ENCODE data around the gene SAMMSON.

Gene SAMMSON

DNA sequence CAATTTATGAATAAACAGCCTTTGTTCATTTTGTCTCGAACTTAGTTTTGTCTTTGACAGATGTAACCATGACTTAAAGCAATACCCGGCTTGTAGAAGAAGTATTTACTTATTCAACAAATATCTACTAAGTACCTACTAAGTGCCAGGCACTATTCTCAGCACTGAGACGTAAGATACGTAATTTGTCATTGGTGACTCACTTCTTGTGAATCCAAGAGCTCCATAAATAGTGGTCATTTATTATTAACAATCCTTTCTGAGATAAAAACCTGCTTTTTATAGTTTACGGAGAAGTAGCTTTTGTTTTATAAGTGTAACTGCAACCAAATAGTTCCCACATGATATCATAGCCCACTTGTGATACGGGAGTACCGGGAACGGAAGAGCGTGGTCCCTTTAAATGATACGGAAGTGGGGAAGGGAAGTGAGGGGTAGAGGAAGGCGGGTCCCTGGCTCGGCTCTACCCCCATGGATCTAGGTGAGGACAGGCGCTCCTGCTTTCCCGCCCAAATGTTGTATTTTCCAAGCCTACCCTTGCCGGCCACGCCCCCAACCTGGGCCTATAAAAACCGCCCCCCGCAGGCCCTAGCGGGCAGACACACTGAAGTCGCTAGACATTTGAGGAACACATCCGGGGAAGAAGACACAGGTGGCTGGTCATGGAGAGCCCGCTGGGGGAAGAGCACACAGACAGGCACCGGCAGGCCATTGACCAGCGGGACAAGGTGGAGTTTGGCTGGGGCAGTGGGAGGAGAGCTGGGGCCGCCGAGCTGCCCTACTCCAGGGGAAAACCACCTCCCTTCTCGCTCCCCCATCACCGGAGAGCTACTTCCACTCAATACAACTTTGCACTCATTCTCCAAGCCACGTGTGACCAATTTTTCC, at the start of gene SAMMSON:
SAMMSON (plus strand) TSS at position 594 of the 888 bp plus-strand sequence.
- no peak for DNase-seq

DNA sequence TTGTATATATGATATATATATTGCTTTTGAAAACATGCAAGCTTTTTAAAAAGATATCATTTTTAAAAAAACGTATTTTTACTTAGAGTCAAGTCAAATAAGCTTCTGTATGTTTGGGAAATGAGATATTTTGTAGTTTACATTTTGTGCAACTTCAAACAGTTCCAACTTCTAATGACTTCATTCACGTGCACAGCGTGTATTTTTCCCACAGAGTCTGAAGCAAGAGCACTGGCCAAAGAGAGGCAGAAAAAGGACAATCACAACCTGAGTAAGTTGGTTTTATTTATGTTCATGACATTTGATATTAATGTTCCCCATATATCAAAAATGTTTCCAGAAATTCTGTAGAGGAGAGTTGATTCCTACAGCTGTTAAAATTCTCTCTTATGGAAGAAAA, 47.9 kb upstream of the SAMMSON start:
- DNase-seq: no peak

DNA sequence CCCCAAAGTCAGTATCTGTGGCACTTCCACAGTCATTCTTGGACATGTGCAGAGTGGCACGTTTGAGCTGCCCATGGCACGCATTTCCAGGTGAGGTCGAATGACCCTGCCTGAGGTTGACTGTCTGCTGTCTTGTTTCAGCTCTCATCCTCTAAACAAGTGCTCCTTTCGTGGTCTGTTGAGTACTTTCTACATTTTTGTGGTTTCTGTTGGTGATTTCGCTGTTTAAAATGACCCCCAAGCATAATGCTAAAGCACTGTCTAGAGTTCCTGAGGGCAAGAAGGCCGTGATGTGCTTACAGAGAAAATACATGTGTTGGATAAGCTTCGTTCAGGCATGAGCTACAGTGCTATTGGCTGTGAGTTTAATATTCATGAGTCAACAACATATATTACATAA, 40.0 kb upstream of the SAMMSON start:
- DNase-seq: no peak

DNA sequence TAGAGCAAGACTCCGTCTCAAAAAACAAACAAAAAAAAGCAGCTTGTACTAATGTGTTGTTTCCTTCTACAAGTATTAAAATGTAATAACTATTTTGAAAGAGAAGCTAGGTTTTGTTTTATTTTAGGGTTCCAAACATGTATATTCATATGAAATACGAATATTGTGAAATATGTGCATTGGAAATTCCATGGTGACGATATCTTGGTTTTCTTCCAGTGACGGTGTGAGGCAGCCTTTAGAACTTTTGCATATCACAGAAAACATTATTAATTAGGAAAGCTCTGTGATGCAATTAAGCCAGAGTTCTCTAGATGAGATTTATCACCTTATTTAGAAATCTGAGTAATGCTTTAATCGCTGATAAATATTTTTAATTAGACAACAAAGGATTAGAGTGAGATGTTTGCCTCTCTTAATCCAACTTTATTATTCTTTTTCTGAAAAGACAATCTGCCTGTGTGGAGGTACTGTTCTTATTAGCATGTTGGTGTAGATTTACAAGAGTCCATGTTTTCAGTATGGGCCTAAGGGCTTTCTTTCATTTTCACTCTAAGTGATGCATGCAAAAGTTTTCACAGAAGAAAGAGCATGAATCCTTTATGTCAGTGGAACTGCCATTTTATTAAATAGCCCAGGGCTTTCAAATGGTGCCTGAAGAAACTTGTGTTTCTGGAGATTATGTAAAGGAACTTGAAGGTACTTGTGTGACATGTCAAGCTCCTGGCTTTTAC, 37.7 kb upstream of the SAMMSON start:
- no peak for DNase-seq

DNA sequence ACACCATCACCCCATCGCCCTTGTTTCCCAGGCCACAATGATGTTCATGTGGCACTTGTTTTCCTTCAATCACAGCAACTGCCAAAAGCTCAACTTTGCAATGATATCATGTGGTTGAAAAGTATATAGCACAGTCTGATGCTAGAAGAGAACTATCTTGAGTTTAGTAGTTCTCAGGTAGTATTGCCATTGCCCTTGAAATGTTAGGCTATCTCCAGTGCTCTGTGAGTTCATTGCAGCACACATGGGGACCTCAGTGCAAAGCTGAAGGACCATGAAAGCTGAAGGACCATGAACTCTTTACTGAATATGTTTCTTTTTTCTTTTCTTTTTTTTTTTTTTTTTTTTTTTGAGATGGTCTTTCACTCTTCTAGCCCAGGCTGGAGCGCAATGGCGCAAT, 35.9 kb upstream of the SAMMSON start:
- no peak for DNase-seq

DNA sequence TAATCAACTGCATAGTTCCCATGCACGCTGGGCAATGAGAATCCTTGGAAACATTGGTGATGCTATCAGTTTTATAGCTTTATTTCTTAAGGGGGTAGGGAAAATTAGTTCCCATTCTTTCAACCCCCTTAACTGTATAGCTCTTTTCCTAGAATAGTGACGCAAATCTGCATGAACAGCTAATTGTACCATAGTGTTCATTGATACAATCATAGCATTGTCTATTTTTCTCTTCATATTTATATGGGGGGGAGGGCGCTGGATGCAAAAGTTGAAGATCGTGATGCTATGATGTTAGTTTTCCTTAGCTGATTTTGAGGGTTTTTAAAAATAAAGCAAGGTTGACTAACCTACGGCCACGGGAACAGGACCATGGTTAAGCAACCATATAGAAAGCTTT, 32.4 kb upstream of the SAMMSON start:
- DNase-seq: no peak

DNA sequence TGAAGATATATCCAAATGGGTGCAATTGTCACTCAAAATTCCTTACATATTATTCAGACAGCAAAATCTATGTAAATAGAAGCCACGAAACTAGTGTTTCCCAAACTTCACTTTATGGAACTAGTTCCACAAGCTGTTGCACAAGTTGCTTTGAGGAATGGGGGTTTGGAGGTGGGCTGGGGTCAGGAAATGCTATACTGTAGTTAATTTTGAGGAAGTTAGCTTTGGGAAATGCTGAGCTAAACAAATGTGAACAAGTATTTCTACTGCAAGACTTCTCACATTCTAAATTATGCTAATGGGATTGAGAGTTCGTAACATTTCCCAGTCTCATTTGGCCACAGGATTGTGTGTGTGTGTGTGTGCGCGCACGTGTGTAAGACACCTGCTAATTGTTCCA, 28.7 kb upstream of the SAMMSON start:
- DNase-seq: no peak

DNA sequence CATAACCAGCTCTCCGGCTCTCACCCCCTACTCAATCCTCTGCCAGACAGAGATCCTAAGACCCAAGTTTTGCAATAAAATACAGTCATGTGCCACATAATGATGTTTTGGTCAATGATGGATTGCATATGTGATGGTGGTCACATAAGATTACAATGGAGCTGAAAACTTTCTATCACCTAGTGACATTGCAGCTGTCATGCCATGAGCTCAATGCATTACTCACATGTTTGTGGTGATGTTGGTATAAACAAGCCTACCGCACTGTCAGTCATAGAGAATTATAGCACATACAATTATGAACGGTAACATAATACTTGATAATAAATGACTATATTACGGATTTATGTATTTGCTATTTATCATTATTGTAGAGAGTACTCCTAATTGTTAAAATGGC, 26.9 kb upstream of the SAMMSON start:
- no peak for DNase-seq

DNA sequence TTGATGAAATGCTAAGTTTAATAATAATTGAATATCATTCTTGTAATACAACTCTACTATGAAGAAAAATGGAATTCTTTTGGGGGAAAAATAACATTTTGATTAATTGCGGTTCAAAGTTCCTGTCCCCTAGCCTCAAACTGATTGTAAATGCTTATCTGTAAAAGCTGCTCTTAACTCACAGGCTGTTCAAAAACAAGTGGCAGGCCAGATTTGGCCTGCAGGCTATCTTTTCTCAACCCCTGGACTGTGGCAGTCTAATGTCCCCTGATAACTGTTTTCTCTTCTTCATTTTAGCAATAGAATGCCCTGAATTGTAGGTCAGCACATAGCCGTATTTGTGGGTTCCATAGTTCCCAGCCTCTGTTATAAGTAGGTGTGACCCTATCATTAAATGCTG, 23.5 kb upstream of the SAMMSON start:
- no peak for DNase-seq

DNA sequence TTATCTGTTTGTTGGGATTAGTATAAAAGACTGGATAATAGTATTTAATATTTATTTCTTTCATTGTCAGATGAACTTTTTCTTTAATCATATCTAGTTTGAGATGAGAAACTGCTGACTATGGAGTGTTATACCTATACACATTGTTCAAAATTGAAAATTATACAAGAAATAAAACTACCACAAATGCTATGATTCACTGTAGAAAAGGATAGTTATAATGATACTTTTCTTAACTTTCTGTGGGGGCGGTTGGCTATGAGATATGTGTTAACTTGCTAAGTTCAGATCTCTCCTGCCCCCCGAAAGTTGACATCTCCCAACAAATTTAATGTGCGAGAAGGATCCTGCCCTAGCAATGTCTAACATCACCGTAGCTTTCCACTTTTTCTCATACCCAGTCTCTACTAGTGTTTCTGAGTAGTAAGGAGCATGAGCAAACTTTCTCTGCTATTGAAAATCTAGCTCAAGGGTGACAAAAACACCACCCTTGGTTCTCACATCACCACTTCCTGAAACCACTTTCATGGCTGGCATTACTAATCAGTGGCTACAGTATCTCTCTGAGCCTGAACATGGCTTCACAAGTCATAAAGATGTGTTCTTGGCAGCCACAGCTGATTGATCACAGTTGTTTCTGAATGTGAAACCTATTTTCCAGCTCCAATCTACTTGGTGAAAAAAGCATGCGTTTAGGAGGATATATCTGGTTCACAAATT, 15.8 kb upstream of the SAMMSON start:
- no peak for DNase-seq

DNA sequence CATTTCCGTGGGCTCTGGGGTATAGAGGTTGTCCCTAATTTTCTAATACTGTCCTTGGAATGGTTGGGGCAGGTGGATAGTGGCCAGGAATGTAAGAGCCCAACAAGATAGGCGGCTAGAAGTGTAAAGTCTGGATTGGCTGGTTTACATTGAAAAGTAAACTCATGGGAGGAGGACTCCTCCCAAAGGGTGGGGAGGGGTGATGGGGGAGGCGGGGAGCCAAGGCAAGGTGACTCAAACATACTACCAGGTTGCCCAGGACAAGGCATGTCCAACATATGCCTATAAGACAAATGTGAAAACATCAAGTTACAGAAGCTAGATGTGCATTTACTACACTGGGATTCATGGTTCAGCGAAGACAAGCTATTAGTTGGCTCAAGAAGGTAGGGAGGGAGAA, 14.3 kb upstream of the SAMMSON start:
- no peak for DNase-seq

DNA sequence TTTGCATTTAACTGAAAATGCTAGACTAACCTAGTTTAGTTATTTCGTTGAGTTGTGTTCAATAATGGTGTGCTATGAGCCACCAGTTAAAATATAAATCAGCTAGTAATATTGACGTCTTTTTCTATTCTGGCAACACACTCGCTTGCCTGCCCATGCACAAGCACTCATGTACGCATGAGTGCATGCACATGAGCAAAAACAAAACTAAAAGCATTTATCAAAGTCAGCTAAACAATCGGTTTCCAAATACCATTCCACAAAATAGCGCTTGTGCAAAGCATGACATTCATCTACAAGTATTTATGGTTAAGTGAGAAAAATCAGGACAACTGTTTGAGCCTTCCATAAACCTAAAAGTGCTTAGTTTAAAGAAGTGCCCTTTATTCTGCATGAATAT, 13.1 kb upstream of the SAMMSON start:
- no peak for DNase-seq

DNA sequence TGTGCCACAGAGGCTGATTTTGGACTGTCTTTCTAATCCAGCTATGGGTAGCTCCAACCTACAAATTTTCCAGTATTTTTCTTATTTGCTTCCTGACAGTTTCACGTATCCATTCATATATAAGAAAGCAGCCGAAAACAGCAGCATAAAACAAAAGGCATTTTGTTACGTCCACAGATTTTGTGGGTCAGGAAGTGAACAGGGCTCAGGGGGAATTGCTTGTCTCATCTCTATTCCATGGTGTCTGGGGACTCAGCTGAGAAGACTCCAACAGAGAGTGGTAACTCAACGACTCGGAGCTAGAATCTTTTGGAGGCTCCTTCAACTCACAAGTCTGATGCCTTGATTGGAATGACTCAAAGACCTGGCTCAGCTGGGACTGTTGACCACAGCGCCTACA, 11.7 kb upstream of the SAMMSON start:
- no peak for DNase-seq

DNA sequence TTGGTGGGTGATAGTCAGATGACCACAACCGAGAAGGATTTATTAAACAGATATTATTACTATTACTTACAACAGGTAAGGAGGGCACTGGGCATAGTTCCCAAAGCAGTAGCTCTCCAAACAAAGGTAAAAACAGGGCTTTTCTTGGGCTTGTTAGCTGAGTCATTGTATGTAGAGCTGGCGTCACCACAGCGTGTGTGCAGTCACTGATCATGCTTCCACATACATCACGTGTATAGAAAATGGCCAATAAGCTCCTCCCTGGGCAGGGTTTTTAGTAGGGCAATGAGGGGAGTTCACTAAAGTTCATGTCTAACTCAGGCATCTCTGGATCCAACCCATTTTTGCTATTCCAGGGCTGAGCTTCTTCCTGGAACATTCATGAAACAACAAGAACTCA, 5.8 kb upstream of the SAMMSON start:
- DNase-seq: no peak

DNA sequence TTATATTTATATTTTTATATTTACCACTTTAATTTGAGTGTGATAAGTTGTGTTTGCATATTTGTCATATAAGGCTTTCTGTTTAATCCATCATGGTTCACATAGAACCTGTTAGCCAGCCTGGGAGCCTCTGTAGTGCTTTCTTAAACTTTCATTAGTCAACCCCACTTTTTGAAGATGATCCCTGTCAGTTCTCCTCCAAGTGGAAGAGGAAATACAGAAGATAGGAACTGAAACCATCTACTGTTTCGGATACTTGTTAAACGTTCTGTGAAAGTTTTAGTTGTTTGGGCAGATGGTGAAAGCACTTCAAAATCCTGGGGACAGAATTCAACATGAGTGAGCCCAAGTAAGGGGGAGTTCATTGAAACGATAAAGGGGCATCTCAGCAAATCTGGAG, 4.6 kb upstream of the SAMMSON start:
- DNase-seq: no peak

DNA sequence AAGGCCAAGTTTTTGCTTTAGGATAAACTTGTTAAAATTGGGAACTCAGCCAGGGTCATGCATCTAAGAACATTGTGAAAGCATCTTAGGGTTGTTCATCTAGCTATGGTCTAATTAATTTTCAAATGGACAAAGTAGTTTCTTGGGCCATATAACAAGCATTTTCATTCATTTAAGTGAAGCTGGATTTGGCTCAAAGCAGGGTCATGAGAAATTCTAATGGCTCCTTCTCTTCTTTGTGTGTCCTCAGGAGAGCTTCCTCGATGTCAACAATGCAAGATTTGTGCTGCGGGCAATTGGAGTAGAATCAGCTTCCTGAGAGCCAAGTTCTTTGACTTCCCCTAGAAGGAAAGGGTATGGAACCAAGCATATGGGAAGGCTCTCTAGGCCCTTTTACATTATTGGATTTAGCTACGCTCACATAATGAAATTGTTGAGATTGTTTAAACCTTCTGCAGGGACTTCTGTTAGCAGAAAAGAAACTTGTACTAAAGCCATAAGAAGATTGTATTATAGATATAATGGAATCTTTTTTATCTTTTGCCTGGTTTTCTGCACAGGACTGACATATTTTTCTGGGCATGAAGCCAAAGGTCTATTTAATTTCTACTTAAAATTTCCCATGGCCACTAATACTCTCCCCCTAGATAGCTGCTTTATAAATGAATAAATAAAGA, 1.8 kb upstream of the SAMMSON start:
- no peak for DNase-seq

DNA sequence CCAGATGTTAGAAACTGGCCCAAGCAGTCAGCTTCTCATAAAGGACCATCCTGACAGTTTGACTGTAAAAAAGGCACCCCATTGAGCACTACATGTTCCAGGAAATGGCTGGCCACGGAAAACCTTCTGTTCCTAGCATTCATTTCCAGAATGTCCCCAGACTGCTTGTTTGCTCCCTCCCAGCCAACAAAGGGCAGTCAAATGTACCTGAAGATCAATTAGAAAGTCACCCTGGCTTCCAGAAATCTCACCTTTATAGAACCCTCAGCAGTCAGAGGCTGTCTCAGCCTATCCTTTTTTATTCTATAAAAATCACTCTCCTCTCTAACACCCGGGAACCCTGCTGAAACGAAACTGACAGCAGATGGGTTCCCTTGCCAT, 784 bp upstream of the SAMMSON start:
- no peak for DNase-seq

DNA sequence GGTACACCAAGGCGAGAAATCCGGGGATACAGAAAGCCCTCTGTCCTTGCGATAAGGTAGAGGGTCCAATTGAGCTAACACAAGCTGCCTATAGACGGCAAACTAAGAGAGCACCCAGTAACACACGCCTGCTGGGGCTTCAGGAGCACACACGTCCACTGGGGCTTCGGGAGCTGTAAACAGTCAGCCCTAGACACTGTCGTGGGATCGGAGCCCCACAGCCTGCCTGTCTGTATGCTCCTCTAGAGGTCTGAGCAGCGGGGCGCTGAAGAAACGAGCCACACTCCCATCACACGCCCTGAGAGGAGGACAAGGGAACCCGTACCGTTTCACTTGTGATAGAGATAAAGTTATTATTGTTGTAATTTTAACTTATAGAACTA, 486 bp downstream of the SAMMSON start:
- no peak for DNase-seq

DNA sequence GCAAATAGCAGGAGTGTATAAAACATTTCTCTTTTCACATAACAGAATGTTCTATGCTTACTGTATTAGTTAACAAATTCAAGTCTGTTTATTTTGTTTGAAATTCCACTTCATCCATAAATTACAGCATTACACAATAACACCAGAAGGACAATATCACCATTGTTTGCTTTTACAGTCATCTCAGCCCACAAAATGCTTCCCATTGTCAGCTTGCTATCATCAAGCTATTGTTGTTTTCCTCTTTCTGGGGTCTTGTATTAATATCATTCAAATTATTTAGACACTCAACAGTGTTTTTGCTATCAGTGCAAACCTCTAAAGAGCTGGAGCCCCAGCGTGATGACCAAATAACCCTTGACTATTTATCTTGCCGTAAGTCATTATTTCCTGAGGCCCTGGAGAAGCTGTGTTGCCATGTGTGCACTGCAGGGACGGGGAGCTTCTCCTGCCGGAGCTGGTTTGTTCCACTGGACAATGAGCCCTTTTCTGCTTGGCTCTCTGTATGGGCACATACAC, 1.1 kb downstream of the SAMMSON start:
- DNase-seq: no peak

DNA sequence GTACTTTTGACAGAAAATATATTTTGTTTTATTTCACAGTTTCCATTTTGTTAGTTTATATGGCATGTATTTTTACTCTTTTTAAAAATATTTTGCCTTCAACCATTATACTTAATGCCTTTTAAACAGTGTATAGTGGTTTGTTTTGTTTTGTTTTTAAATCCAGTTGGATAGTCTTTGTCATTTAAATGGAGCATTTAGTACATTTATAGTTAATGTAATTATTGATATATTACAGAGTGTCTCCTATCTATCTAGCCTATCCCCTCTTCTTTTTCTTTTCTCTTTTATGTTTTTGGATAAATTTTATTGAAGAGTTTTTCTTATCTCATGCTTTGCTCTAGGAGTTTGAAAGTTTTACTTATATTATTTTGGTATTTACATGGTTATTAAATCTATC, 3.6 kb downstream of the SAMMSON start:
- no peak for DNase-seq

DNA sequence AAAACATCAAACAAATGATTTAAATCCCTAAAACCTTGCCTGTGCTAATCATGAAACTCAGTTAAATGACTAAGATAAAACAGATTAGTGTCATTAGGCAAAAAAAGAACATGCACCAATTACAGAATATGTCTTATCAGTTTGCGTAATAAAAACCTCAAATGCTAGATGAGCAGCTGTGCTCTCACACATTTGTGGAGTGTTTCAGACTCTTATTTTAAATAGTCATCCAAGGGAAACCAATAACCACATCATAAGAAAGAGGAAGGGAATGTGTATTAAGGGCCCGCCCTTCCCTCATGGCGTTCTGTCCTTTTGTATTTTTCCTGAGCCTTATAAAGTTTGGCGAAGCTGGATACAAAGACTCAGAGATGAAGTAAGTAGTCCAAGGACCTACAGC, 6.6 kb downstream of the SAMMSON start:
- DNase-seq: no peak

DNA sequence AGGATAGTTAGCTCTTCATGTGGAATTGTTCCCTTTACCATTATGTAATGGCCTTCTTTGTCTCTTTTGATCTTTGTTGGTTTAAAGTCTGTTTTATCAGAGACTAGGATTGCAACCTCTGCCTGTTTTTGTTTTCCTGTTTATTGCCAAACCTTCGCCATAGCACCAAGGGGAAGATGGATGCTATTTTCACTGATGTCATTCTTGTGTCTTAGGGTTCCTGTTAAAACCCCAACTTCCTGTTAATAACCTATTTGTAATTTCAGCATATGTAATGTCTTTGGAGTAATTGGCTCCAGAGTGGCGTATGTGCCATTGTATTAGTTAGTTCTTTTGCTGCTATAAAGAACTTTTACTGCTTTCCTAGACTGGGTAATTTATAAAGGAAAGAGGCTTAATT, 10.8 kb downstream of the SAMMSON start:
- DNase-seq: no peak

DNA sequence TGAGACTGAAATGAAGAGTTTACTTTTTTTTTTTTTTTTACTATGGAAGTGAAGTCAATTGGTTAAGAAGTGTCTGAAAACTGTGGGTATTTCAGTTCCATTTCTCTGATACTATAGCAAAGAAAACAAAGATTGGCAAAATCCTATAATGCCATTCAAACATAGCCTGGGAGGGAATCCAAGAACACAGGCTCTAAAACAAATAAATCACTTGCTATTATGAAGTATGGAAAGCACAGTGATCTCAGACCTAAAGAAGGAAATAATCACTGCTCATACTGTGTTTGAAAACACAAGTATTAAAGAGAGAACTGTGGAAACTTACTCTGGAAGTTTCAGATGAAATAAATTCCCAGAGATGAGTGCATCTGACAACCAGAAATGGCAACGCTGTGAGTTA, 12.0 kb downstream of the SAMMSON start:
- no peak for DNase-seq

All from cortex of kidney (tissue), 1 donor.